ENCODE measurements around the gene POU3F1.

POU3F1 gene

GRCh38 chr1:38009088-38009840 lies 37.3 kb downstream of the POU3F1 start:
- Histone ChIP-seq H2BK120ac (ENCODE audit: low read depth, low read length) (no peak overlapping the region), H2BK12ac (ENCODE audit: low read length) (no peak overlapping the region), H4K91ac (ENCODE audit: low read depth, low read length, poor library complexity) (no peak overlapping the region), H3K27ac (replicated peaks; ENCODE audit: low read length) (peak overlapping the region; percentile 13), H3K4ac (ENCODE audit: low read length) (no peak overlapping the region), H2BK15ac (ENCODE audit: low read length) (no peak overlapping the region), H2AFZ (ENCODE audit: low read length) (peak overlapping the region; percentile 91), H3K36me3 (replicated peaks in 1 of 2; ENCODE audit: control insufficient read depth in 2 of 2, insufficient read depth in 2 of 2, low read length in 2 of 2) (peaks cover 0 to 4% of the 10 kb centered on the region in 2 donors), H4K8ac (ENCODE audit: low read depth, low read length) (no peak overlapping the region), H3K79me1 (ENCODE audit: low read depth, low read length) (peaks cover 2% of the 10 kb centered on the region), H3K14ac (ENCODE audit: low read length) (no peak overlapping the region), H2BK5ac (ENCODE audit: low read length) (peak overlapping the region; percentile 68), H3K27me3 (ENCODE audit: control insufficient read depth in 3 of 3, insufficient read depth in 3 of 3, low read depth in 1 of 3, low read length in 3 of 3) (no peaks in the 10 kb centered on the region), H3K9me3 (replicated peaks in 1 of 2; ENCODE audit: control insufficient read depth in 2 of 2, insufficient read depth in 1 of 2, low read depth in 1 of 2, low read length in 2 of 2) (no peaks in the 10 kb centered on the region), H2AK5ac (ENCODE audit: low read depth, low read length) (peak overlapping the region; percentile 10), H3K4me3 (ENCODE audit: low read length in 2 of 2) (no peak overlapping the region), H3K18ac (ENCODE audit: low read length) (peak overlapping the region; percentile 49), H3K4me1 (ENCODE audit: control insufficient read depth in 2 of 2, insufficient read depth in 1 of 2, low read depth in 1 of 2, low read length in 2 of 2) (peaks cover 18 to 23% of the 10 kb centered on the region in 2 donors), H3K9ac (ENCODE audit: low read depth, low read length, poor library complexity) (peak overlapping the region; percentile 72), H3K23ac (ENCODE audit: low read depth, low read length, poor library complexity) (no peak overlapping the region), H3K4me2 (ENCODE audit: insufficient read depth, low read length, poor library complexity, severe bottlenecking) (no peak overlapping the region)
- WGBS, 2 donors (ENCODE audit: extremely low coverage in 2 of 2, insufficient read length in 2 of 2, insufficient replicate concordance in 1 of 2) = no CpG with 5 or more reads among the region's 8 CpGs
- DNase-seq (ENCODE audit: low spot score) = no peak

GRCh38 chr1:38006008-38006828 lies 40.4 kb downstream of the POU3F1 start:
- H2BK120ac ChIP-seq (ENCODE audit: low read depth, low read length) = no peak overlapping the region
- peak overlapping the region; percentile 85 for H3K9ac ChIP-seq (ENCODE audit: low read depth, low read length, poor library complexity)
- H4K8ac ChIP-seq (ENCODE audit: low read depth, low read length) = no peak overlapping the region
- H3K18ac ChIP-seq (ENCODE audit: low read length) = peak overlapping the region; percentile 82
- H4K91ac ChIP-seq (ENCODE audit: low read depth, low read length, poor library complexity) = no peak overlapping the region
- H3K36me3 ChIP-seq (replicated peaks in 1 of 2; ENCODE audit: control insufficient read depth in 2 of 2, insufficient read depth in 2 of 2, low read length in 2 of 2) = no peaks in the 10 kb centered on the region
- H3K4me2 ChIP-seq (ENCODE audit: insufficient read depth, low read length, poor library complexity, severe bottlenecking) = peak overlapping the region; percentile 67
- peaks cover 5% of the 10 kb centered on the region for H3K79me1 ChIP-seq (ENCODE audit: low read depth, low read length)
- H2BK5ac ChIP-seq (ENCODE audit: low read length) = peak overlapping the region; percentile 77
- WGBS, 2 donors (ENCODE audit: extremely low coverage in 2 of 2, insufficient read length in 2 of 2, insufficient replicate concordance in 1 of 2) = no CpG with 5 or more reads among the region's 12 CpGs
- H3K4me1 ChIP-seq (ENCODE audit: control insufficient read depth in 2 of 2, insufficient read depth in 1 of 2, low read depth in 1 of 2, low read length in 2 of 2) = peaks cover 27 to 33% of the 10 kb centered on the region in 2 donors
- H3K4ac ChIP-seq (ENCODE audit: low read length) = no peak overlapping the region
- peak overlapping the region; percentile 80 for H2BK12ac ChIP-seq (ENCODE audit: low read length)
- H3K4me3 ChIP-seq (ENCODE audit: low read length in 2 of 2) = peak overlapping the region in 1 of 2 donors; percentile 65
- H3K9me3 ChIP-seq (replicated peaks in 1 of 2; ENCODE audit: control insufficient read depth in 2 of 2, insufficient read depth in 1 of 2, low read depth in 1 of 2, low read length in 2 of 2) = no peaks in the 10 kb centered on the region
- peak overlapping the region; percentile 90 for H2AFZ ChIP-seq (ENCODE audit: low read length)
- no peak for DNase-seq (ENCODE audit: low spot score)
- H3K27ac ChIP-seq (replicated peaks; ENCODE audit: low read length) = peak overlapping the region; percentile 42
- H3K14ac ChIP-seq (ENCODE audit: low read length) = no peak overlapping the region
- peak overlapping the region; percentile 53 for H2BK15ac ChIP-seq (ENCODE audit: low read length)
- H3K27me3 ChIP-seq (ENCODE audit: control insufficient read depth in 3 of 3, insufficient read depth in 3 of 3, low read depth in 1 of 3, low read length in 3 of 3) = no peaks in the 10 kb centered on the region
- H3K23ac ChIP-seq (ENCODE audit: low read depth, low read length, poor library complexity) = peak overlapping the region; percentile 18
- peak overlapping the region; percentile 60 for H2AK5ac ChIP-seq (ENCODE audit: low read depth, low read length)

DNA sequence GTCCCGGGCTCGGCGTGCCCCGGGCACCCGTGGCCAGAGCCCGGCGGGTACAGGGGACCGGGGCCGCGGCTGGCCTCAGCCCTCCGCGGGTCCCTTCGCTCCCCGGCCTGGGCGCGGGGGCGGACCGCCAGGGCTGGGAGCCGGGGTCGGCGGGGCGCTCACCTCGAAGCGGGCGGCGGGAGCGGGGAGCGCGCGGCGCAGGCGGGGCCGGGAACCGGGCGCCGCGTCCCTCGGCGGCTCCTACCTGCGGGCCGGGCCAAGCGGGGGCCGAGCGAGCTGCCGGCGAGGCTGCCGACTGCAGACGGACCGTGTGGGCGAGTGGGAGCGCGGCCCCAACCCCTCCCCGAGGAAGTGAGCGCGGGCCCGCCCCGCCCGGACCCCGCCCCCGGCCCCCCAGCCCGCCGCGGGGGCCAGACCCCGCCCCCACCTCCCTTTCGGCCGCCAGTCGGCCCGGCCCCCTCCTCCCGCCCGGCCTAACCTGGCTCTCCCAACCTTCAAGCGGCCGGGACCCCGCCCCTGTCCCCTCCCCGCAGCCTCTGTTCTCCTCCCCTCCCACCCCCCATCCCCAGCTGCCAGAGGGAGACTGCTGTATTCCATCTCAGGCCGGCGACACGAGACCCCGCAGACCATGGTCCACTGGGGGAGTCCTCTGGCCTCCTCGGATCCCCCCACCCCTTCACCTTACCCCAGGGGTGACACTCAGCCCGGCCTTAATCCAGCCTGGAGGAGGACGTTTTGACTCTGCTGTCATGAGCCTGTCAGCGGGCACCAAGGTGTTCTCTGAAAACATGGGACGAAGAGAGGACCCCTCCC lies 41.2 kb downstream of the POU3F1 start, which contains the start of gene FHL3:
TSS of gene FHL3 (minus strand) at position 320 of the 813 bp plus-strand sequence. CDS start 6,102 bp downstream, outside the sequence.
- Histone ChIP-seq H3K4me2 (ENCODE audit: insufficient read depth, low read length, poor library complexity, severe bottlenecking) (peak within 1 kb of the TSS; percentile 67), H3K27me3 (ENCODE audit: control insufficient read depth in 3 of 3, insufficient read depth in 3 of 3, low read depth in 1 of 3, low read length in 3 of 3) (no peaks in the 10 kb centered on the region), H2BK12ac (ENCODE audit: low read length) (peak within 1 kb of the TSS; percentile 80), H4K8ac (ENCODE audit: low read depth, low read length) (no peak within 1 kb of the TSS), H3K36me3 (replicated peaks in 1 of 2; ENCODE audit: control insufficient read depth in 2 of 2, insufficient read depth in 2 of 2, low read length in 2 of 2) (no peaks in the 10 kb centered on the region), H3K4ac (ENCODE audit: low read length) (no peak within 1 kb of the TSS), H3K23ac (ENCODE audit: low read depth, low read length, poor library complexity) (peak within 1 kb of the TSS; percentile 94), H4K91ac (ENCODE audit: low read depth, low read length, poor library complexity) (no peak within 1 kb of the TSS), H3K9me3 (replicated peaks in 1 of 2; ENCODE audit: control insufficient read depth in 2 of 2, insufficient read depth in 1 of 2, low read depth in 1 of 2, low read length in 2 of 2) (no peaks in the 10 kb centered on the region), H3K4me1 (ENCODE audit: control insufficient read depth in 2 of 2, insufficient read depth in 1 of 2, low read depth in 1 of 2, low read length in 2 of 2) (peaks cover 35 to 41% of the 10 kb centered on the region in 2 donors), H3K14ac (ENCODE audit: low read length) (no peak within 1 kb of the TSS), H2BK5ac (ENCODE audit: low read length) (peak within 1 kb of the TSS; percentile 77), H3K18ac (ENCODE audit: low read length) (peak within 1 kb of the TSS; percentile 82), H3K9ac (ENCODE audit: low read depth, low read length, poor library complexity) (peak within 1 kb of the TSS; percentile 85), H3K4me3 (ENCODE audit: low read length in 2 of 2) (peak within 1 kb of the TSS; percentile 65 to 83), H2AFZ (ENCODE audit: low read length) (peak within 1 kb of the TSS; percentile 90), H3K79me1 (ENCODE audit: low read depth, low read length) (peaks cover 5% of the 10 kb centered on the region), H2BK120ac (ENCODE audit: low read depth, low read length) (no peak within 1 kb of the TSS), H2BK15ac (ENCODE audit: low read length) (peak within 1 kb of the TSS; percentile 53), H2AK5ac (ENCODE audit: low read depth, low read length) (peak within 1 kb of the TSS; percentile 60), H3K27ac (replicated peaks; ENCODE audit: low read length) (peak within 1 kb of the TSS; percentile 42)
- DNase-seq (ENCODE audit: low spot score) = peak; percentile 64
- no CpG with 5 or more reads among the region's 83 CpGs for WGBS, 2 donors (ENCODE audit: extremely low coverage in 2 of 2, insufficient read length in 2 of 2, insufficient replicate concordance in 1 of 2)
